GM21381 (cell line): ENCODE data around the gene BRMS1L.
"Not testable (repeated sequence)": the region's sequence is repeated elsewhere in the genome, so short reads cannot be mapped to it uniquely, and the experiment has no call there.

ENCODE experiments used
- ATAC-seq: cut with Tn5 transposase; IDR thresholded peaks from one replicate; pipeline ENCODE4 v1.9.1; 2021; ENCODE audit warnings: mild to moderate bottlenecking, moderate library complexity; ENCODE audit not compliant: unreplicated experiment

BRMS1L gene, protein sequence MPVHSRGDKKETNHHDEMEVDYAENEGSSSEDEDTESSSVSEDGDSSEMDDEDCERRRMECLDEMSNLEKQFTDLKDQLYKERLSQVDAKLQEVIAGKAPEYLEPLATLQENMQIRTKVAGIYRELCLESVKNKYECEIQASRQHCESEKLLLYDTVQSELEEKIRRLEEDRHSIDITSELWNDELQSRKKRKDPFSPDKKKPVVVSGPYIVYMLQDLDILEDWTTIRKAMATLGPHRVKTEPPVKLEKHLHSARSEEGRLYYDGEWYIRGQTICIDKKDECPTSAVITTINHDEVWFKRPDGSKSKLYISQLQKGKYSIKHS

DNA sequence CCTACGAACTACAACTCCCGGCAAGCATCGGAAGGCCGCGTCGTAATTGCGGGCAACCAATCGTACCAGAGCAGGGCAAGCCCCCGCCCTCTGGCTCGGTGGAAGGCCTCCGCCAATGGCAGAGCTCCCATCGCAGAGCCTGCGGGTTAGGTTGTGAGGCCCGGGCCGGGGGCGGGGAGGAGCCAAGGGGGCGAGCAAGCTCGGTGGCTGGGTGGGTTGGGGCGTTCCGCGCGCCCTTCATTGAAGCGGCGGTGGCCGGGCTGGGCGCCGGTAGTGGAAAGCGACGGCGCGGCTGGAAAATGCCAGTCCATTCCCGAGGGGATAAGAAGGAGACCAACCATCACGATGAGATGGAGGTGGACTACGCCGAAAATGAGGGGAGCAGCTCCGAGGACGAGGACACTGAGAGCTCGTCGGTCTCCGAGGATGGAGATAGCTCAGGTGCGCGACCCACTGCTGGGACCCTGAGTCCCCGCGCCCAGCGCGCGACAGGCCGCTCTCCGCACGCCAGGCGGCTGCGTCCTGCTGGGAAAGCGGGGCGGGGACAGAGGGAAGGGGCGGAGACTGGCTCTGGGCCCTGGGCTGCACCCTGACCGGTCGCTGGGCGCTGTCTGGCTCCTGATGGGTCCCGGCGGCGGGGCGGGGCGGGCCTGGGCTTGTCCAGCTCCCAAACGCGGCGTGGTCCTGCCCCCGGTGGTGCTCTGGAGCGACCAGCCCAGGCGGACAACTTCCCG lies at the start of gene BRMS1L:
TSS of gene BRMS1L (plus strand) at position 121 of the 734 bp plus-strand sequence. CDS start at position 300, 179 bp downstream.
- ATAC-seq = peak; percentile 95

DNA sequence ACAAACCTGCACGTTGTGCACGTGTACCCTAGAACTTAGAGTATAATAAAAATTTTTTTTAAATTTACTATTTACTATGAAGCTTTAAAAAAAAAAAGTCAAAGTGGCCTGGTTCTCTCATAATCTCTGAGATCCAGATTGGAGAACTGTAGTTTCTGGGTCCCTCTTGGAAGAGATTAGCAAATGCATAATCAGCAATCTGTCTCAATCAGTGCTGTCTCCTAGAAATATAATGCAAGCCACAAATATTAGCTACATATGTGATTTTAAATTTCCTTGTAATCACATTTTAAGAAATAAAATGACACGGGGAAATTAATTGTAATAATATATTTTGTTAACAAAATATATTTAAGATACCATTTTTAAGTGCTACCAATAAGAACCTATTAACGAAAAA lies 49.3 kb upstream of the BRMS1L start:
- ATAC-seq = no peak

DNA sequence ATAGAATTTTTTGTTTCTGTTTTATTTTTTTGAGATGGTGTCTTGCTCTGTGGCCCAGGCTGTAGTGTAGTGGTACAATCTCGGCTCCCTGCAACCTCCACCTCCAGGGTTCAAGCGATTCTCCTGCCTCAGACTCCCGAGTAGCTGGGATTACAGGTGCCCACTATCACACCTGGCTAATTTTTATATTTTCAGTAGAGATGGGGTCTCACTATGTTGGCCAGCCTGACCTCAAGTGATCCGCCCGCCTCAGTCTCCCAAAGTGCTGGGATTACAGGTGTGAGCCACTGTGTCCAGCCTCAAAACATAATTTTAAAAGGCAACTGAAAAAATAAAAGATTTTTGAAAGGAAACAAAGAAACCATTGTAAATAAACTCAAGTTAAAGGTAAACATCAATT lies 48.6 kb upstream of the BRMS1L start:
- not testable (repeated sequence) for ATAC-seq

DNA sequence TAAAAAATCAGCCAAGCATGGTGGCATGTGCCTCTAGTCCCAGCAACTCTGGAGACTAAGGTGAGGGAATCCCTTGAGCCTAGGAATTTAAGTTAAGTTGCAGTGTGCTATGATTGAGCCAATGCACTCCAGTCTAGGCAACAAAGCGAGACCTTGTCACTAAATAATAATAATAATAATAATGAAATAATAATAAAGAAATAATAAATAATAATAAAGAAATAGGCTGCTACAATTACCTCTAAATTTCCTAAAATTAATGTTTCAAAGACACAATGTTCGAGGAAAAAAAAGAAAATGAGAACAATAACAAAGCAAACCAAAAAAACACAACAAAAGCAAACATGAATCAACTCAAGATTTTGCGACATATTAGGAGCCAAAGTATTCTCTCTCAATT lies 46.8 kb upstream of the BRMS1L start:
- ATAC-seq = no peak

DNA sequence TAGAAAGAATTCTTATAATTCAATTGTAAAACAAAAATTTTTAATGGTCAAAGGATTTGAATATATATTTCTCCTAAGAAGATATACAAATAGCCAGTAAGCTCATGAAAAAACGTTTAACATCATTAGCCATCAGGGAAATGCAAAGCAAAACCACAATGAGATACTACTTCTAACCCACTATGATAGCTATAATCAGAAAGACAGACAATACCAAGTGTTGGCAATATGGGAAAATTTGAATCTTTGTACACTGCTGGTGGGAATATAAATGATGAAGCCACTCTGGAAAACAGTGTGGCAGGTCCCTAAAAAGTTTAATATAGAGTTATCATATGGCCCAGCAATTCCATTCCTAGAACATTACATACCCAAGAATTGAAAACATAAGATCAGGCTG lies 42.4 kb upstream of the BRMS1L start:
- no peak for ATAC-seq

DNA sequence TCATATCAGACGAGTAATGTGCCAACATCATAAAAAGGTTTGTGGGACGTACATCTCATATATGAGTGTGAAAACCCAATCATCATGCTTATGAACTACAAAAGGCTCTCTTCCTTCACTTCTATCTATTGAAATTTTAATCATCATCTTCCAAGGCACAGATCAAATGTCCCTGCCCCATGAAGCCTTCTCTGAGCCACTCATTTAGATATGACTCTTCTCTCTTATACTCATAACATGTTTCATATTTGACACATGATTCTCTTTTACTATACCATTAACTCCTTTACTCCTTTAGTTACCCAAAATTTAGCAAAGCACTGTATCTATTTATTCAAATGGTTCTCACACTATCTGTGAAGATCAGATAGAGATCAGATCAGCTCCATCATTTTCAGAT lies 39.3 kb upstream of the BRMS1L start:
- ATAC-seq = no peak

DNA sequence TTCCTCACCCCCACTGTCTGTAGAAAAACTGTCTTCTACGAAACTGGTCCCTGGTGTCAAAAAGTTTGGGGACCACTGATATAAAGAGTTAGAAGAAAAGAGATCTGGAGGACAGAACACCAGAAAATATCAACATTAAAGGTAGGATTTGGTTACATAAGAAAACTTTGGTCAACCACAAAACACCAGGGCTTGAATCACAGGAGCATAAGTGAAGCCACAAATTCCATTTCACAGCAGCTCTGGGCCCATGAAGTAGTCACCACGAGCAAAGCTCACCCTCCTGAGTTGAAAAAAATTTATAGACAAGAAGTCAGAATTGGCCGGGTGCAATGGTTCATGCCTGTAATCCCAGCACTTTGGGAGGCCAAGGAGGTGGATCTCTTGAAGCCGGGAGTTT lies 36.5 kb upstream of the BRMS1L start:
- no peak for ATAC-seq

DNA sequence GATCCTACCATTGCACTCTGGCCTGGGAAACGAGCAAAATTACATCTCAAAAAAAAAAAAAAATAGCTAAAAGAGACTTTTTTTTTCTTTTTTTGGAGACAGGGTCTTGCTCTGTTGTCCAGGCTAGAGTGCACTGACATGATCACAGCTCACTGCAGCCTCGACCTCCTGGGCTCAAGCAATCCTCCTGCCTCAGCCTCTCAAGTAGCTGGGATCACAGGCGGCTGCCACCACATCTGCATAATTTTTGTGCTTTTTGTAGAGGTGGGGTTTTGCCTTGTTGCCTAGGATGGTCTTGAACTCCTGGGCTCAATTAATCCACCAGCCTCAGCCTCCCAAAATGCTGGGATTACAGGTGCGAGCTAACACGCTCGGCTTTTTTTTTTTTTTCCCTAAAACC lies 28.3 kb upstream of the BRMS1L start:
- ATAC-seq = no peak

DNA sequence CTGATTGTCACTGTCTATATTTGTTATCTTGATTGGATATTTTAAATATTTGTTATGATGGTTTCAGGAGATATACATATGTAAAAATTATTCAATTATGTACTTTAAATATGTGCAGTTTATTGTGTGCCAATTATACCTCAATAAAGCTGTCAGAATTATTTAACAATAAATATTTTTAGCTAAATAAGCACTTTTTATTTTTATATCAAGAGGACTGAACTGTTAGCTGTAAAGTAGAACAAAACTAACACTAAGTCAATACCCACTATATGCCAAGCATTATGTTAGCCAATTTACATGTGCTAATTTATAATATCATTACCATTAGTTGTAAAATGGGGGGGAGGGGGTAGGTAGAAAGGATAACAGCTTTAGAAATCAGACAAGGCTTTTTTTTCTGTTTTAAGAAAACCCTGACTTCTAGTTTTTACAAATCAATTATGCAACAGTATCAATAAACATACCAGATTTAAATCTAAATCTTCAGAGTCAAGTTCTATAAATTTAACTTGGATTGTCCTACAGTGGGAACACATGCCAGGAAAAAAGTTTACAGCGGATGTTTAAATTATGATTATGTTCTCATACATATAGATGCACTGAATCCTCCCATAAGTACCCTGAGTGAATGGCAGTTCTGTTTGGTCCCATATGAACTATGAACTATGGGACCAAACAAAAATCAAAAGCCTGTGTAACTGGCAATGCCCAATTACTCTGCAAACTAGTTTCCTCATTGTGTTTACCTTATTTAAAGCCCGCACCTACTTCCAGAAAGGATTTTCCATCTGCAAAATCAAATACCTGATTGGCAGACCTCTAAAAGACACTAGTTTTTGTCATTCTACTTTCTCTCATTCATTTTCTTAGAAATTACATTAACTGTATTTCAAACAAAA lies 19.9 kb upstream of the BRMS1L start:
- no peak for ATAC-seq

DNA sequence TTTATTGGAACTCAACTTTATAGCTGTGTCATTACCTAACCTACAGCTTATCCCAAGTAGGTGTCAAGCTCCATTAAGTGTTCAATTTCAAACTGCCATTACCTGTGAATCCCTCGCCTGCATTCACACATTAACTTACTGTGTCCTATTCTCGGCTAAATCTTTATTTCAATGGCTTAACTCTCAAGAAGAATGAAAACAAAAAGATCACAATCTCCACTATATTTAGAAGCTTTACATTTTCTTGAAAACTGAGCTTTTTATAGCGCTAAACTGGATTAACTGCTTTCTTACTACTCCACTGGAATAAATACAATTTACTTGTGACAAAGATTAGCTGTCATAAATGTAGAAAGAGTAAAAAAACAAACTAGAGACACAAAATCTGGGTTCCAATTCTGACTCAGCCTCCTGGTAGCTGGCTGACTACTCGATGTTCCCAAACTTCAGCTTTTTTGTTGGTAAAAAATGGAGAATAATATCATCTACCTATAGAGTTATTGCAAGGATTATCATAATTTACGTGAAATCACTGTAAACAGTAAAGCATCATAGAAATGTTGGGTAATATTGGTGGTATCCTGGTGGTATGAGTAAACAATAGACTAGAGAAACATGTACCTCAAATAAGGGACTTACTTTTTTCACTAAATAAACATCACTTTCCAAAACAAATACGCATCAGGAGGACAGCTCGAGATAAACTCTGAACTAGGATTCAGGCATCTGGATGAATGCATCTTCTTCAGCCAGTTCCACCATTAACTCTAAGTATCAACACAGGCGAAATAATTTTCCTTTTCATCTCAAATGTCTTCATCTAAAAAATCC lies 18.8 kb upstream of the BRMS1L start:
- ATAC-seq = no peak

DNA sequence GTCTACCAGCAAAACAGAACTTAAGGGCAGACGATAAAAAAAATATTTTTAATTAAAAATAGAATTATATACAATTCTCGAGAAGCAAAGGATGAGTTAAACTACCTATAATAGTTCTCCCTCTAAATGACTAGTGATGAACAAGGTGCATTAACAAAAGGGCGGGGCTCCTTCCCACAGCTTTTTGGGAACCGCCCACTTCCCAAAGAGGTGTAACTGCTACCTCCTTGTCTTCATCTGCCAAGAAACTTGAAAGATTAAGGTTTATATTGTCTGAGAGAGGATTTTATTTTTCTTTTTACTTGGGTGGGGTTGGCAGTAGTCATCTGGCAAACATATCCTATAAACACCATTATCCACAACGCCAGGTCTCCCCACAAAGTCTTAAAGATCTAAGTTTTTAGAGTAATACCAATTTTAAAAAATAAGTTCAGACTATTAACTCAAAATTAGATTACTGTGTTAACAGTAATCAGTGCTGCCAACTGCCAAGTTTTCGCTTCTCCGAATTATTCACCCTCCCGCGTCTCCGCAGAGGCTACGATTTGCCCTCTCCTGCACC lies 18.0 kb upstream of the BRMS1L start:
- ATAC-seq = no peak

DNA sequence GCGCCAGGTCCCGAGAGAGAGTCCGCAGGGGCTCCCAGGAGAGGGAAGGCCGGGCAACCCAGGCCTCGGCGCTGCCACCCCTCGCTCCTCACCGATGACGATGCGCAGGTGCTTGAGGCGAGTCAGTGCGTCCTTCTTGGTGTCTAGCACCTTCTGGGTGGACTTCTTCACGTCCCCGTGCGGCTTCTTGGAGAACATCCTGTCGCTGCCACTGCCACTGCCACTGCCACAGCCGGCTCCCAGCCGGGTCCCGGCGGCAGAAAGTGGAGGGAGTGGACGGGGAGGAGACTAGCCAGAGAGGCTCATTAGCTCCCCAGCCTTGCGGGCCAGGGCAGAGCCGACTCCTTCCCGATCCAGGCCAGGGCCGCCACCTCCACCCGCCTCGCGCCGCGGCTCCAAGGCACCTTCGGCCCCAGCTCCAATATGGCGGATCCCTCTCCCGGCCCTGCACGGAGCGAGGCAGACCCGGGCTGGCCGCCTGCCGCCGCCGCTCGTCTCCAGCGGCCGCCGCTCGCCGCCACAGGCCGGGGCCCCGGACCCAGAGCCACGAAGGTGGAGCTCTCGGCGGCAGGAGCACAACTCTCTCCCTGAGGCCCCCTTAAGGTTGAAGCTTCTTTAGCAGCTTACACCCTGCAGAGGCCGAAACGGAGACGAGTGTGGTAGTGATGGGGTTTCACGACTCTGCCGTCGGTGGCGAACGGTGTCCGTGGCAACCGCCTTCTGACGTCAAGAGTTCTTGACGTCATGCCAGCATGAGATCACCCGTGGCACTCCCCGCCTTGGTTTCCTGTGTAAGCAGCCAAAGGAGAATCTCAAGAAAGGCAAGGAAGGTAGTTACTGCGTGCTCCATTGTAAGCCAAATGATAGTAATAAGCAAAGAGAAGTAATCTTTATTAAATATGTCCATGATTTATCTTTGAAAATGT lies 17.2 kb upstream of the BRMS1L start, which contains the start of gene RALGAPA1:
TSS of gene RALGAPA1 (minus strand) at position 658 of the 926 bp plus-strand sequence. CDS start at position 198, 460 bp downstream.
- peak; percentile 95 for ATAC-seq

DNA sequence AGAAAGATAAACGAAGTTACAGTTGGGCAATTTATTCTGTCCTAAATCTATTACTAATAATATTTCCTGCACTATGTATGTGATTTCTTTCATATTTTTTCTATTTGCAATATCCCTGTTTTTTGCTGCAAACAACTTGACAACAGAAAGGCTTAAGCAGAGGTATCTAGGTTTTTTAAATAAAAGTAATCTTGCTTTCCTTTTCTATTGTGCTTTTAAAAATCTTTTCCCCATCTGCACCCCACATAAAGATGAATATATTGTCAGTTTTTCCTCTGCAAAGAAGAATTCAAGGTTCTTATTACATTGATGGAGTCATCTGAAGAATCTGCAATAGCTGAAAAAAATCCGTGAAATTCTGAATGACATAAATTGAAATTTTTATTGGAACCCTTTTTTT lies 16.5 kb upstream of the BRMS1L start:
- ATAC-seq = no peak

DNA sequence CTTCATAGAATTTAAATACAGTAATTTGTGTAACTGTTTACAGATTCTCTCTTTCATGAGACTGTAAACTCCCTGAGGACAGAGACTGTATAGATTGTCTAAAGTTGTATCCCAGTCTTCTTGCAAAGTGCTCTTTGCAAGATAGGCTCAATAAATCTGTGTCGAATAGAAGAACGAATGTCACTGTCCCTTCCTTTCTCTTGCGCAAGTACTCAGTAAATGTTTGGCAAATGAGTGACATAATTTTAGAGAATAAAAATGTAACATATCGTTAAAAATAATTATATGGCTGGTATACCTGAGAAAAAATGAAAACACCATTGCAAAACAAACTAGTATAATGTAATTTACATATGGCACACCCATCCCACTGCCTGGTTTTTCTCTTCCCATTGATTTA lies 15.2 kb upstream of the BRMS1L start:
- no peak for ATAC-seq

DNA sequence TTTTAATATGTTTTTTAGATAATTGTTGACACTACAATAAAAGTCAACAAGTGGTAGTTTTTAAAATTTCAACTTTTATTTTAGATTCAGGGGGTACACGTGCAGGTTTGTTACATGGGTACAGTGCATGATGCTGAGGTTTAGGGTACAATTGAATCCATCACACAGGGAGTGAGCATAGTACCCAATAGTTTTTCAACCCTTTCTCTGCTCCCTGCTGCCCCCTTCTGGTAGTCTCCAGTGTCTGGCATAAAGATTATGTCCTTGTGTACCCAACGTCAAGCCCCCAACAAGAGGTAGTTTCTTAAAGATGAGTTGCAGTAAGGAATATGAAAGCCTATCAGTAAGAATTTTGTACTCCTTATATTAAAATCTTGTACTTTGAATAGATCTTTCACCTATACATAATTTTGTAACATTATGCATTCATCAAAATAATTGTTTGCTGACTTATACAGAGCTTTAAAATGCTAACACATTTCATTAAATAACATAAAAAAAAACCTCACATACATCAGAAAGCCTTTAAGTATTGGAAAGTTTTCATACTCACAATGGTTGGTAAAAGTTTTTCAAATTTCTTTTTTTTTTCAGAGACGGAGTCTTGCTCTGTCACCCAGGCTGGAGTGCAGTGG lies 11.7 kb upstream of the BRMS1L start:
- ATAC-seq = peak; percentile 73

DNA sequence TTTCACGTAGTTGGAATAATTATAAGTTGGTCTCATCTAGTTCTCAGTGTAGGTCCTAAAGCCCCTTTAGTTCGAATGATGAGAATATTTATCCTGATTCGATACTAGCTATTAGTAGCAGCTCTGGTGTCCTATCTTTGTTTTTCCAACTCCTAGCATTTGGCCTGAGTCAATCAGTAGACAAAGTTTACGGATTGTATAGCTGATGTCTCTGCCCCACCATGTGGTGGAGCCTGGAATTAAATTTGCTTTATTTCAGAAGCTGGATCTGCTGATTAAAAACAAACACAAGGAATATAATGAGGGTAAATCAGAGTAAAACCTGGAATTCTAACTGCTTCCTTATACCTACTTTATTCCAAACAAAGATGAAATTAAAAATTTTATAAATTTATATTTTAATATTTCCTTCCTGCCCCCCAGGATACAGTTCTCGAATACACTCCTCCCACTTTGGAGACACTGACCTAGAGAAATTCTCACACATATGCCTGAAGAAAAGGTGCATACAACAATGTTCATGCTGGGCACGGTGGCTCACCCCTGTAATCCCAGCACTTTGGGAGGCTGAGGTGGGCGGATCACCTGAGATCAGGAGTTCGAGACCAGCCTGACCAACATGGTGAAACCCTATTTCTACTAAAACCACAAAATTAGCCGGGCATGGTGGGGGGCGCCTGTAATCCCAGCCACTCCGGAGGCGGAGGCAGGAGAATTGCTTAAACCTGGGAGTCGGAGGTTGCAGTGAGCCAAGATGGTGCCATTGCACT lies 7.6 kb upstream of the BRMS1L start:
- ATAC-seq = no peak

DNA sequence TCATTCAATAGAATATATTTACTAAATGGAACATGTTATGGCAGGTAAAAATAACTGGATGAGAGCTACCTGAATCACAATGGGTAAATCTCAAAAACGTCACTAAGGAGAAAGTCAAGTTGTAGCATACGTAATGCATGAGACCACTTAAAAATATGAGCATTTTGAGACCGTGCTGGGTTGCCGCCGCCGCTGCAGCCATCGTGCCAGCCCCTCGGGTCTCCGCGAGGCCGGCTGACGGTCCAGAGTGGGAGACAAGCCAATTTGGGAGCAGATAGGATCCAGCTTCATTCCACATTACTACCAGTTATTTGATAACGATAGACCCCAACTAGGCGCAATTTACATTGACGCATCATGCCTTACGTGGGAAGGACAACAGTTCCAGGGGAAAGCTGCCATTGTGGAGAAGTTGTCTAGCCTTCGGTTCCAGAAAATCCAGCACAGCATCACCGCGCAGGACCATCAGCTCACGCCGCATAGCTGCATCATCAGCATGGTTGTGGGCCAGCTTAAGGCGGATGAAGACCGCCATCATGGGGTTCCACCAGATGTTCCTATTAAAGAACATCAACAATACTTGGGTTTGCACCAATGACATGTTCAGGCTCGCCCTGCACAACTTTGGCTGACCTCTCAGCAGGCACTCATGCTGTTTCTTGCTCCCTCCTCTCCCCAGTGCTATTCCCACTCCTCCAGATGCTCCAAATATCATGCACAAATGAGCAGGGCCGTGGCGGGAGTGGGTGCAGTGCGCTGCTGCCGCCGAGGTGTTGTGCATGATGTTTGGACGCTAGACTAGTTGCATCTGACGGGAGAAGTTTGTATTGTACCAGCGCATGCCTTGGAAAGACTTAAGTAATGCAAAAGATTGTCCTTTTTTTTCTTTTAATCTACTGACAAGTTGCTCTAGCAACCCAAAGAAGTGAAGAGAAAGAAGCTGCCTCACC lies 6.3 kb upstream of the BRMS1L start:
- ATAC-seq = no peak
